B cell (primary cell): ENCODE results near the gene SNCB. TPM values are rescaled to one million over a fixed set of nuclear protein-coding genes. Genes with fewer than 3 reads are reported as not detected.

Source experiments
- ATAC-seq: fragments of 200-7000 bp; cut with Tn5 transposase; one replicate; pipeline ENCODE4 v1.10.0; 2021; ENCODE audit warnings: low read depth, mild to moderate bottlenecking, moderate number of reproducible peaks, moderate library complexity
- CTCF ChIA-PET: fragments of 350-600 bp; sonication (Branson Sonifier 250); formaldehyde crosslinking; loops from one replicate; lab custom pipeline; 2021; ENCODE audit warnings: antibody characterized with exemption, inconsistent platforms; lab: Charles Lee
- POLR2A ChIA-PET: fragments of 350-600 bp; sonication (Branson Sonifier 250); formaldehyde crosslinking; loops from one replicate; lab custom pipeline; 2021; ENCODE audit warnings: antibody characterized with exemption; lab: Charles Lee
- DNase-seq: peaks from one replicate; pipeline ENCODE4 v3.0.0; 2013
- H2AFZ ChIP-seq: 2 replicates; pipeline ENCODE4 v1.6.1; 2012; ENCODE audit warnings: mild to moderate bottlenecking, low read depth, low read length; ENCODE audit not compliant: insufficient read depth, poor library complexity, severe bottlenecking
- H3K27ac ChIP-seq, 2 donors: 1 replicate in 1 of 2; 2 replicates in 1 of 2; pipeline ENCODE4 v1.5.1; 2012 to 2013; ENCODE audit warnings: low read length in 2 of 2, mild to moderate bottlenecking in 2 of 2, moderate library complexity in 1 of 2
- H3K27me3 ChIP-seq, 4 experiments: fragments of 200-600 bp in 1 of 4; sonication (generic) in 1 of 4; replicated peaks in 1 of 4; 1 replicate in 2 of 4; 2 replicates in 2 of 4; pipeline versions ENCODE4 v1.6.1 to v1.7.0; 2013 to 2016; ENCODE audit warnings: low read length in 3 of 4, mild to moderate bottlenecking in 2 of 4, mixed read lengths in 1 of 4, moderate library complexity in 1 of 4; ENCODE audit not compliant: insufficient read depth in 4 of 4, control insufficient read depth in 3 of 4; ENCODE audit errors: control extremely low read depth in 1 of 4
- H3K36me3 ChIP-seq, 2 experiments: replicated peaks in 1 of 2; 1 replicate in 1 of 2; 2 replicates in 1 of 2; pipeline versions ENCODE4 v1.6.1 to v1.7.1; 2013; ENCODE audit warnings: low read length in 1 of 2; ENCODE audit not compliant: insufficient read depth in 2 of 2, control insufficient read depth in 1 of 2; ENCODE audit errors: control extremely low read depth in 1 of 2, extremely low read depth in 1 of 2
- H3K4me1 ChIP-seq, 2 donors: fragments of 200-600 bp in 1 of 2; sonication (generic) in 1 of 2; 1 replicate in 1 of 2; 2 replicates in 1 of 2; pipeline versions ENCODE4 v1.5.1 to v1.6.1; 2013 to 2017; ENCODE audit warnings: low read length in 2 of 2; ENCODE audit not compliant: control insufficient read depth in 2 of 2, insufficient read depth in 2 of 2
- H3K4me2 ChIP-seq: replicated peaks from 2 replicates; pipeline ENCODE3; 2012; ENCODE audit warnings: mild to moderate bottlenecking, low read depth, low read length; ENCODE audit not compliant: poor library complexity, severe bottlenecking
- H3K4me3 ChIP-seq, 5 experiments: fragments of 200-600 bp in 1 of 5; sonication (generic) in 1 of 5; 1 replicate in 3 of 5; 2 replicates in 2 of 5; pipeline versions ENCODE4 v1.5.1 to v1.7.0; 2011 to 2016; ENCODE audit warnings: low read length in 4 of 5, mild to moderate bottlenecking in 4 of 5, low read depth in 2 of 5, control low read depth in 1 of 5, moderate library complexity in 1 of 5; ENCODE audit not compliant: insufficient read depth in 1 of 5; ENCODE audit errors: control extremely low read depth in 1 of 5, extremely low read depth in 1 of 5
- H3K79me2 ChIP-seq: fragments of 200-600 bp; sonication (generic); one replicate; pipeline ENCODE4 v1.6.0; 2016; ENCODE audit warnings: low read length; ENCODE audit not compliant: control insufficient read depth, insufficient read depth
- H3K9ac ChIP-seq: fragments of 200-600 bp; sonication (generic); 2 replicates; pipeline ENCODE4 v1.6.1; 2017; ENCODE audit warnings: mild to moderate bottlenecking, low read length, moderate library complexity
- H3K9me3 ChIP-seq, 3 donors: one replicate each; pipeline versions ENCODE4 v1.6.1 to v1.7.1; 2013; ENCODE audit warnings: low read length in 2 of 3; ENCODE audit not compliant: control insufficient read depth in 2 of 3, insufficient read depth in 1 of 3; ENCODE audit errors: control extremely low read depth in 1 of 3
- H4K20me1 ChIP-seq: 2 replicates; pipeline ENCODE4 v1.6.0; 2012; ENCODE audit warnings: mild to moderate bottlenecking, low read length; ENCODE audit not compliant: insufficient read depth, control insufficient read depth, poor library complexity, severe bottlenecking
- H3K27ac Mint-ChIP-seq: one replicate; pipeline ENCODE4 v1.8.0; 2021; ENCODE audit warnings: mixed read lengths
- H3K27me3 Mint-ChIP-seq: one replicate; pipeline ENCODE4 v1.8.0; 2021; ENCODE audit warnings: mixed read lengths
- H3K4me1 Mint-ChIP-seq: one replicate; pipeline ENCODE4 v1.8.0; 2021; ENCODE audit warnings: mixed read lengths
- H3K4me3 Mint-ChIP-seq: one replicate; pipeline ENCODE4 v1.8.0; 2021; ENCODE audit warnings: mixed read lengths
- H3K9me3 Mint-ChIP-seq: one replicate; pipeline ENCODE4 v1.8.0; 2022; ENCODE audit warnings: mixed read lengths; ENCODE audit not compliant: insufficient read depth
- EZH2 ChIP-seq: IDR thresholded peaks from 2 replicates; pipeline ENCODE4 v1.6.1; 2012; ENCODE audit warnings: borderline replicate concordance, low read depth, mild to moderate bottlenecking, moderate library complexity, low read length; ENCODE audit not compliant: insufficient read depth, poor library complexity, severe bottlenecking
- WGBS: methylation state at CpG from one replicate; pipeline ENCODE4 v1.1.5; 2013; ENCODE audit warnings: missing lambda C conversion rate; ENCODE audit not compliant: insufficient coverage; 5-methylcytosine and 5-hydroxymethylcytosine counted together
- intact Hi-C: fragments of 100-400 bp; cut with micrococcal nuclease; formaldehyde crosslinking; loops from one replicate; pipeline ENCODE4 v1.10.0; 2022
- polyA plus RNA-seq: library from polyadenylated mRNA; depleted of rRNA; stranded (reverse); fragments of >200 nt; gene quantifications from 2 replicates; pipeline ENCODE4 v1.2.3, GENCODE V29; 2012
- total RNA-seq, 2 donors: library from RNA; stranded (reverse); fragments of 120-200 nt in 1 of 2; gene quantifications; 1 replicate in 1 of 2; 2 replicates in 1 of 2; pipeline versions ENCODE4 v1.2.3 to v1.2.4, GENCODE V29; 2013 to 2022
- TF ChIP-seq, protein P1 (sequence below): fragments of 200-600 bp; IDR thresholded peaks from one replicate; pipeline ENCODE4 v1.8.0; 2022; ENCODE audit warnings: antibody characterized with exemption, mild to moderate bottlenecking

The SNCB gene
- total and polyA plus RNA-seq, 2 donors (not counting 1 experiment from before 2014, with no cell fraction given), result 0.09 TPM; not detected in 1

DNA sequence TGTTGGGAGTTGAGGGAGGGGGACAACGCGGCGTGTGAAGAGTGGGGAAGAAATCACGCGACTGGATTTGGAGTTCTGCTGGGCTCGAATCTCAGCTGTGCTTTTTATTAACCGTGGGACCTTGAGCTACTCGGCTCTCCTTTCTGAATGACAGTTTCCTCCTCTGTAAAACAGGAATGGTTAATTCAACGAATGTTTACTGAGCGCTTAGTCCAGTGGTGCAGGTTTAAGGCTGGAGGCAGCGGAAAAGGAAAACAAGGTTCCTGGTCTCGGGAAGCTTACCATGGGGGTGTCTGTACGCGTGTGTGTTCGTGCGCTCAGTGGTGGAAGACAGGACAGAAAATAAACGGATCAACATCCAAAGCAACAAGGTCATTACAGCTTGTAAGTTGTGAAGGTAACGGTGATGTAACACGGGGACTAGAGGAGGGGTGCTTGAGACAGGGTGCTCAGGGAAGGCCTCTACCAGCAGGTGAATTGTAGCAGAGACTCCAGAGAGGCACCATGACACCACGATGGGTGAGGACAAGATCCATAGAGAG, 418 bp upstream of the SNCB start:
- ATAC-seq (no peak), DNase-seq (no peak)
- peaks cover 0 to 16% (median 0%) of the 10 kb centered on the region in 3 donors for H3K9me3 ChIP-seq
- H3K4me1 ChIP-seq, result peaks cover 56 to 68% of the 10 kb centered on the region in 2 donors
- H3K27ac ChIP-seq, result no peak overlapping the region
- peak overlapping the region; percentile 73 for H2AFZ ChIP-seq
- H3K4me3 ChIP-seq, result peak overlapping the region; percentile 26 to 69 (median 51)
- peak overlapping the region; percentile 100 for H3K4me2 ChIP-seq
- peak overlapping the region; percentile 68 for H3K9ac ChIP-seq
- H3K4me3 Mint-ChIP-seq, result peak overlapping the region; percentile 86
- H3K27ac Mint-ChIP-seq, result peak overlapping the region; percentile 16
- H3K27me3 Mint-ChIP-seq, result peaks cover 32% of the 10 kb centered on the region
- H3K36me3 ChIP-seq, result no peaks in the 10 kb centered on the region
- H3K79me2 ChIP-seq, result no peaks in the 10 kb centered on the region
- 0% methylated on average over 10 of the region's 20 CpGs for WGBS
- POLR2A ChIA-PET, result interaction anchor here (0.6 to 1.6 kb wide), 5 partner anchors 9 to 824 kb away, joined by 3 to 12 read pairs (median 4); partner anchors contain the start of genes RNF44 and TSPAN17
- no peaks in the 10 kb centered on the region for H4K20me1 ChIP-seq
- intact Hi-C loops, result loop anchor here (1.0 to 5.0 kb wide), 3 partner anchors 17 to 88 kb away; partner anchors contain the start of genes GPRIN1 and TSPAN17
- H3K27me3 ChIP-seq, result peaks cover 0 to 45% (median 21%) of the 10 kb centered on the region in 4 experiments
- TF ChIP-seq EZH2, result no peak
- TF ChIP-seq, protein P1, sequence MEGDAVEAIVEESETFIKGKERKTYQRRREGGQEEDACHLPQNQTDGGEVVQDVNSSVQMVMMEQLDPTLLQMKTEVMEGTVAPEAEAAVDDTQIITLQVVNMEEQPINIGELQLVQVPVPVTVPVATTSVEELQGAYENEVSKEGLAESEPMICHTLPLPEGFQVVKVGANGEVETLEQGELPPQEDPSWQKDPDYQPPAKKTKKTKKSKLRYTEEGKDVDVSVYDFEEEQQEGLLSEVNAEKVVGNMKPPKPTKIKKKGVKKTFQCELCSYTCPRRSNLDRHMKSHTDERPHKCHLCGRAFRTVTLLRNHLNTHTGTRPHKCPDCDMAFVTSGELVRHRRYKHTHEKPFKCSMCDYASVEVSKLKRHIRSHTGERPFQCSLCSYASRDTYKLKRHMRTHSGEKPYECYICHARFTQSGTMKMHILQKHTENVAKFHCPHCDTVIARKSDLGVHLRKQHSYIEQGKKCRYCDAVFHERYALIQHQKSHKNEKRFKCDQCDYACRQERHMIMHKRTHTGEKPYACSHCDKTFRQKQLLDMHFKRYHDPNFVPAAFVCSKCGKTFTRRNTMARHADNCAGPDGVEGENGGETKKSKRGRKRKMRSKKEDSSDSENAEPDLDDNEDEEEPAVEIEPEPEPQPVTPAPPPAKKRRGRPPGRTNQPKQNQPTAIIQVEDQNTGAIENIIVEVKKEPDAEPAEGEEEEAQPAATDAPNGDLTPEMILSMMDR, result no peak
- no peaks in the 10 kb centered on the region for H3K9me3 Mint-ChIP-seq
- peaks cover 61% of the 10 kb centered on the region for H3K4me1 Mint-ChIP-seq
- CTCF ChIA-PET, result interaction anchor here (0.9 to 2.9 kb wide), 10 partner anchors 9 to 56 kb away, joined by 3 to 21 read pairs (median 4); partner anchors contain the start of gene TSPAN17
